Cardiac muscle cell (in vitro differentiated cells and primary cell): ENCODE results near the gene MAGED2. TPM values are rescaled to one million over a fixed set of nuclear protein-coding genes. Genes with fewer than 3 reads are reported as not detected.

Experiments
- DNase-seq, 2 donors: peaks; one replicate each; pipeline versions ENCODE4 v3.0.0 to v3.0.0-alpha.2; 2010 to 2017; ENCODE audit warnings: low read depth in 1 of 2, low spot score in 1 of 2
- H3K27ac ChIP-seq: fragments of 200-600 bp; sonication (generic); 2 replicates; pipeline ENCODE4 v1.5.1; 2016
- H3K27me3 ChIP-seq: fragments of 200-600 bp; sonication (generic); 2 replicates; pipeline ENCODE4 v1.6.0; 2016; ENCODE audit warnings: control low read depth
- H3K36me3 ChIP-seq: fragments of 200-600 bp; sonication (generic); 2 replicates; pipeline ENCODE4 v1.5.1; 2016; ENCODE audit warnings: control low read depth
- H3K4me1 ChIP-seq: fragments of 200-600 bp; sonication (generic); 2 replicates; pipeline ENCODE4 v1.8.1; 2017; ENCODE audit warnings: low read depth, mild to moderate bottlenecking, mixed run types
- H3K4me3 ChIP-seq: fragments of 200-600 bp; sonication (generic); 2 replicates; pipeline ENCODE4 v1.5.1; 2016; ENCODE audit warnings: mild to moderate bottlenecking
- H3K9me3 ChIP-seq: fragments of 200-600 bp; sonication (generic); 2 replicates; pipeline ENCODE4 v1.5.1; 2017; ENCODE audit warnings: low read depth, mild to moderate bottlenecking, control low read depth
- polyA plus RNA-seq: library from polyadenylated mRNA; unstranded; fragments of >200 nt; fragmentation: Nextera tagmentation; extraction: Ambion mirVana; gene quantifications from 2 replicates; pipeline ENCODE4 v1.2.1, GENCODE V29; 2016
- total RNA-seq: library from RNA; depleted of rRNA; stranded (reverse); fragments of >200 nt; gene quantifications from 2 replicates; pipeline ENCODE4 v1.2.3, GENCODE V29; 2016
- TF ChIP-seq, protein P1 (sequence below): IDR thresholded peaks from 2 replicates; pipeline ENCODE4 v1.5.1; 2012; ENCODE audit warnings: low read depth, mild to moderate bottlenecking, low read length

MAGED2 gene
- total and polyA plus RNA-seq, 2 experiments from 2014 or later: 778 to 1,145 TPM

DNA sequence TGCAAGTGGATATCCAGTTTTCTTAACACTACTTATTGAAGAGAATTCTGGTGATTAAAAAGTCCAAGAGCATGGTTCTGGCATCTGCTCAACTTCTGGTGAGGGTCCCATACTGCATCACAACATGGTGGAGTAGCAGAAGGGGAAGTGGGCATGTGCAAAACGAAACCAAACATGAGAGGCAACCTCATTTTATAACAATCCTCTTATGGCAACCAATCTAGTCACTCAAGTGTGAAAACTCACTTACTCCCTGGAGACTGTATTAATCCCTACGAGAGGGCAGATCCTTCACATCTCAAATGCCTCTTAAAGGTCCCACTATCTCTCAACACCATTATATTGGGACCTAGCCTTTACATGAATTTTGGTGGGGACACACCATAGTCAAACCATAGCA is 57.7 kb downstream of the MAGED2 start:
- no peaks in the 10 kb centered on the region for H3K27me3 ChIP-seq
- no peak overlapping the region for H3K27ac ChIP-seq
- no peak for DNase-seq
- TF ChIP-seq, protein P1, sequence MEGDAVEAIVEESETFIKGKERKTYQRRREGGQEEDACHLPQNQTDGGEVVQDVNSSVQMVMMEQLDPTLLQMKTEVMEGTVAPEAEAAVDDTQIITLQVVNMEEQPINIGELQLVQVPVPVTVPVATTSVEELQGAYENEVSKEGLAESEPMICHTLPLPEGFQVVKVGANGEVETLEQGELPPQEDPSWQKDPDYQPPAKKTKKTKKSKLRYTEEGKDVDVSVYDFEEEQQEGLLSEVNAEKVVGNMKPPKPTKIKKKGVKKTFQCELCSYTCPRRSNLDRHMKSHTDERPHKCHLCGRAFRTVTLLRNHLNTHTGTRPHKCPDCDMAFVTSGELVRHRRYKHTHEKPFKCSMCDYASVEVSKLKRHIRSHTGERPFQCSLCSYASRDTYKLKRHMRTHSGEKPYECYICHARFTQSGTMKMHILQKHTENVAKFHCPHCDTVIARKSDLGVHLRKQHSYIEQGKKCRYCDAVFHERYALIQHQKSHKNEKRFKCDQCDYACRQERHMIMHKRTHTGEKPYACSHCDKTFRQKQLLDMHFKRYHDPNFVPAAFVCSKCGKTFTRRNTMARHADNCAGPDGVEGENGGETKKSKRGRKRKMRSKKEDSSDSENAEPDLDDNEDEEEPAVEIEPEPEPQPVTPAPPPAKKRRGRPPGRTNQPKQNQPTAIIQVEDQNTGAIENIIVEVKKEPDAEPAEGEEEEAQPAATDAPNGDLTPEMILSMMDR: no peak
- no peak overlapping the region for H3K4me3 ChIP-seq
- no peaks in the 10 kb centered on the region for H3K4me1 ChIP-seq
- H3K9me3 ChIP-seq: no peaks in the 10 kb centered on the region
- H3K36me3 ChIP-seq: no peaks in the 10 kb centered on the region

Other genes with a start within 250 kb of the MAGED2 start
- 0.07 and 0.24 TPM in 2 replicates for gene ITIH6, start 9.5 kb upstream of the MAGED2 start, total RNA-seq
- 0.07 TPM in 1 of 2 replicates, not detected in the other for gene ITIH6, start 9.5 kb upstream of the MAGED2 start, polyA plus RNA-seq
- 111 and 130 TPM in 2 replicates for gene TRO, start 113.1 kb downstream of the MAGED2 start, total RNA-seq
- gene TRO, start 113.1 kb downstream of the MAGED2 start, polyA plus RNA-seq: 125 and 140 TPM in 2 replicates
- gene PFKFB1, start 186.4 kb downstream of the MAGED2 start, total RNA-seq: 0.33 and 0.99 TPM in 2 replicates
- gene PFKFB1, start 186.4 kb downstream of the MAGED2 start, polyA plus RNA-seq: 0.15 and 0.51 TPM in 2 replicates
- gene APEX2, start 192.6 kb downstream of the MAGED2 start, total RNA-seq: 10.4 and 10.8 TPM in 2 replicates
- 15.0 and 17.3 TPM in 2 replicates for gene APEX2, start 192.6 kb downstream of the MAGED2 start, polyA plus RNA-seq
- 4.3 and 6.8 TPM in 2 replicates for gene ALAS2, start 223.2 kb downstream of the MAGED2 start, total RNA-seq
- 1.6 and 5.1 TPM in 2 replicates for gene ALAS2, start 223.2 kb downstream of the MAGED2 start, polyA plus RNA-seq